CD14-positive monocyte (primary cell): ENCODE data around the gene SMAD6. TPM values are rescaled to one million over a fixed set of nuclear protein-coding genes. Genes with fewer than 3 reads are reported as not detected.

Experiments
- DNase-seq, 3 donors: peaks; one replicate each; pipeline ENCODE4 v3.0.0-alpha.2; 2011 to 2022
- H2AFZ ChIP-seq: 2 replicates; pipeline ENCODE4 v1.6.0; 2012; ENCODE audit warnings: mild to moderate bottlenecking, low read depth, low read length, inconsistent platforms; ENCODE audit not compliant: insufficient read depth, poor library complexity, severe bottlenecking
- H3K27ac ChIP-seq, 2 donors: 1 replicate in 1 of 2; 2 replicates in 1 of 2; pipeline ENCODE4 v1.5.1; 2012 to 2013; ENCODE audit warnings: low read length in 2 of 2, control low read depth in 1 of 2, inconsistent platforms in 1 of 2, low read depth in 1 of 2, mild to moderate bottlenecking in 1 of 2
- H3K27me3 ChIP-seq, 2 donors: one replicate each; pipeline versions ENCODE4 v1.6.0 to v1.6.1; 2011 to 2013; ENCODE audit warnings: low read length in 2 of 2; ENCODE audit not compliant: control insufficient read depth in 2 of 2, insufficient read depth in 2 of 2
- H3K36me3 ChIP-seq, 2 donors: replicated peaks in 1 of 2; 1 replicate in 1 of 2; 2 replicates in 1 of 2; pipeline versions ENCODE4 v1.5.1 to v1.6.1; 2012 to 2013; ENCODE audit warnings: low read length in 2 of 2, control low read depth in 1 of 2, inconsistent platforms in 1 of 2, mild to moderate bottlenecking in 1 of 2; ENCODE audit not compliant: insufficient read depth in 2 of 2, control insufficient read depth in 1 of 2
- H3K4me1 ChIP-seq, 2 donors: 1 replicate in 1 of 2; 2 replicates in 1 of 2; pipeline versions ENCODE4 v1.5.1 to v1.6.1; 2012 to 2013; ENCODE audit warnings: low read length in 2 of 2, control low read depth in 1 of 2, inconsistent platforms in 1 of 2, mild to moderate bottlenecking in 1 of 2, moderate library complexity in 1 of 2; ENCODE audit not compliant: insufficient read depth in 2 of 2, control insufficient read depth in 1 of 2
- H3K4me2 ChIP-seq: replicated peaks from 2 replicates; pipeline ENCODE3; 2012; ENCODE audit warnings: low read length, moderate library complexity, mild to moderate bottlenecking; ENCODE audit not compliant: poor library complexity, severe bottlenecking; ENCODE audit errors: extremely low read depth
- H3K4me3 ChIP-seq, 3 experiments: fragments of 200-600 bp in 1 of 3; sonication (generic) in 1 of 3; replicated peaks in 1 of 3; 1 replicate in 2 of 3; 2 replicates in 1 of 3; pipeline ENCODE4 v1.5.1; 2011 to 2013; ENCODE audit warnings: low read length in 3 of 3, mild to moderate bottlenecking in 3 of 3, control low read depth in 2 of 3, low read depth in 2 of 3, inconsistent platforms in 1 of 3, moderate library complexity in 1 of 3
- H3K79me2 ChIP-seq: 2 replicates; pipeline ENCODE4 v1.6.0; 2012; ENCODE audit warnings: mild to moderate bottlenecking, control low read depth, inconsistent platforms, low read length, moderate library complexity; ENCODE audit not compliant: insufficient read depth
- H3K9ac ChIP-seq: 2 replicates; pipeline ENCODE4 v1.6.0; 2017; ENCODE audit warnings: low read length, mild to moderate bottlenecking; ENCODE audit not compliant: insufficient read depth, poor library complexity, severe bottlenecking
- H3K9me3 ChIP-seq, 2 donors: replicated peaks in 1 of 2; 1 replicate in 1 of 2; 2 replicates in 1 of 2; pipeline versions ENCODE4 v1.5.1 to v1.6.1; 2012 to 2013; ENCODE audit warnings: low read length in 2 of 2, control low read depth in 1 of 2; ENCODE audit not compliant: control insufficient read depth in 1 of 2, insufficient read depth in 1 of 2
- H4K20me1 ChIP-seq: 2 replicates; pipeline ENCODE4 v1.6.0; 2012; ENCODE audit warnings: mild to moderate bottlenecking, low read length, control low read depth, moderate library complexity; ENCODE audit not compliant: insufficient read depth
- H3K27ac Mint-ChIP-seq, 7 donors: one replicate each; pipeline ENCODE4 v1.8.0; 2020; ENCODE audit warnings: mild to moderate bottlenecking in 7 of 7, mixed read lengths in 7 of 7, moderate library complexity in 6 of 7, inconsistent platforms in 2 of 7
- H3K27me3 Mint-ChIP-seq, 3 donors: one replicate each; pipeline ENCODE4 v1.8.0; 2021 to 2022; ENCODE audit warnings: low read depth in 3 of 3, mild to moderate bottlenecking in 3 of 3, mixed read lengths in 3 of 3, moderate library complexity in 3 of 3, inconsistent platforms in 1 of 3
- H3K36me3 Mint-ChIP-seq, 2 donors: one replicate each; pipeline ENCODE4 v1.8.0; 2020; ENCODE audit warnings: mixed read lengths in 2 of 2, inconsistent platforms in 1 of 2, mild to moderate bottlenecking in 1 of 2
- H3K4me1 Mint-ChIP-seq: one replicate; pipeline ENCODE4 v1.8.0; 2020; ENCODE audit warnings: mild to moderate bottlenecking, mixed read lengths
- H3K4me3 Mint-ChIP-seq, 2 donors: one replicate each; pipeline ENCODE4 v1.8.0; 2020; ENCODE audit warnings: mild to moderate bottlenecking in 2 of 2, mixed read lengths in 2 of 2, moderate library complexity in 1 of 2
- H3K9me3 Mint-ChIP-seq, 7 donors: one replicate each; pipeline ENCODE4 v1.8.0; 2020 to 2022; ENCODE audit warnings: mixed read lengths in 7 of 7, mild to moderate bottlenecking in 6 of 7, moderate library complexity in 6 of 7, inconsistent platforms in 2 of 7
- WGBS: methylation state at CpG from one replicate; pipeline ENCODE4 v1.1.5; 2013; ENCODE audit warnings: missing lambda C conversion rate; ENCODE audit not compliant: insufficient coverage; 5-methylcytosine and 5-hydroxymethylcytosine counted together
- intact Hi-C, 2 donors: fragments of 100-400 bp; cut with micrococcal nuclease; formaldehyde crosslinking; loops; one replicate each; pipeline versions ENCODE4 v1.15.0 to v1.15.1; 2023
- polyA plus RNA-seq, 3 donors: library from polyadenylated mRNA; depleted of rRNA in 1 of 3; unstranded in 2 of 3; stranded (reverse) in 1 of 3; fragments of 300-500 nt in 2 of 3; fragments of >200 nt in 1 of 3; fragmentation: Illumina TruSeq in 2 of 3; gene quantifications; 1 replicate in 2 of 3; 2 replicates in 1 of 3; pipeline ENCODE4 v1.2.3, GENCODE V29; 2012 to 2021
- TF ChIP-seq, protein P1 (sequence below): fragments of 200-600 bp; IDR thresholded peaks from one replicate; pipeline ENCODE4 v1.8.0; 2022; ENCODE audit warnings: antibody characterized with exemption, mild to moderate bottlenecking

SMAD6 gene
- polyA plus RNA-seq, 3 donors = 0.31 TPM; not detected in 2

DNA sequence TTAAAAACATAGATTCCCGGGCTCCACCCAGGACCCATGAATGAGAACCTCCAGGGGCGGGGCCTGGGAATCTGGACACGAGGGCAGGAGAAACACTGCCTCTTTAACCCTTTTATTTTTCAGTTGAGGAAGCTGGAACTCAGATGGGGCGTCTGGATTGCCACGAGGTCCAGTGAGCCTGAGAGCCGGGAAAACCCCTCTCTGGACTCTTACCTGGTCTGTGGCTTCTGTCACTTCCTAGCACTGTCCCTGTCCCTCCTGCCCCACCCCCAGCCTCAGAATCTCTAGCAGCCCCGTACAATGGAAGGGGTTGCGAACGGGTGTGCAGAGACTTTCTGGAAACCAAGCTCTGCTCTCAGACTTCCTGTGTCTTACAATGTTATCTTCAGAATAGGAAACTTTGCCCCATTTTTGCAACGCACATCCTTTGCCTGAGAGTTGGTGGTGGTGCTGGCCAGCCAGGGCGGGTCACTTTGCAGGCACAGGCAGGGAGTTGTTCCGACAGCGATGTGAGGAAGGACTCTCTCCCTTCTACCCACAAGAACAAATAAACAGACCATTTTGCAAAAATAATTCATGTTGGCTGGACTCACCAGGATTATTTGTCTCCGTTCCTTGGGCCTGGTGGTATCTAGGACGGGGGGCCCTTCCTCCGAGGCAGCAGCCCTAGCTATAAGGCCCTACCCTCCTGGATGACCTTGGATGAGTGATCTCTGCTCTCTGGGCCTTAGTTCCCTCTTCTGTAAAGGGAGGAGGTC, 59.1 kb downstream of the SMAD6 start:
- Mint-ChIP-seq H3K27me3 (peaks cover 19 to 54% (median 42%) of the 10 kb centered on the region in 3 donors), H3K4me3 (no peak overlapping the region), H3K9me3 (peaks cover 0 to 7% (median 6%) of the 10 kb centered on the region in 7 donors), H3K36me3 (peaks cover 0 to 4% of the 10 kb centered on the region in 2 donors), H3K4me1 (peaks cover 33% of the 10 kb centered on the region), H3K27ac (peak overlapping the region in 2 of 7 donors; percentile 22 to 25)
- DNase-seq = no peak
- Histone ChIP-seq H3K9ac (no peak overlapping the region), H2AFZ (no peak overlapping the region), H3K36me3 (no peaks in the 10 kb centered on the region), H3K27me3 (peaks cover 0 to 30% of the 10 kb centered on the region in 2 donors), H4K20me1 (no peaks in the 10 kb centered on the region), H3K4me1 (peaks cover 14% of the 10 kb centered on the region in 2 donors), H3K9me3 (peaks cover 0 to 10% of the 10 kb centered on the region in 2 donors), H3K27ac (no peak overlapping the region), H3K79me2 (no peaks in the 10 kb centered on the region), H3K4me2 (no peak overlapping the region), H3K4me3 (no peak overlapping the region)
- 17% methylated on average over 10 of the region's 16 CpGs for WGBS
- TF ChIP-seq, protein P1, sequence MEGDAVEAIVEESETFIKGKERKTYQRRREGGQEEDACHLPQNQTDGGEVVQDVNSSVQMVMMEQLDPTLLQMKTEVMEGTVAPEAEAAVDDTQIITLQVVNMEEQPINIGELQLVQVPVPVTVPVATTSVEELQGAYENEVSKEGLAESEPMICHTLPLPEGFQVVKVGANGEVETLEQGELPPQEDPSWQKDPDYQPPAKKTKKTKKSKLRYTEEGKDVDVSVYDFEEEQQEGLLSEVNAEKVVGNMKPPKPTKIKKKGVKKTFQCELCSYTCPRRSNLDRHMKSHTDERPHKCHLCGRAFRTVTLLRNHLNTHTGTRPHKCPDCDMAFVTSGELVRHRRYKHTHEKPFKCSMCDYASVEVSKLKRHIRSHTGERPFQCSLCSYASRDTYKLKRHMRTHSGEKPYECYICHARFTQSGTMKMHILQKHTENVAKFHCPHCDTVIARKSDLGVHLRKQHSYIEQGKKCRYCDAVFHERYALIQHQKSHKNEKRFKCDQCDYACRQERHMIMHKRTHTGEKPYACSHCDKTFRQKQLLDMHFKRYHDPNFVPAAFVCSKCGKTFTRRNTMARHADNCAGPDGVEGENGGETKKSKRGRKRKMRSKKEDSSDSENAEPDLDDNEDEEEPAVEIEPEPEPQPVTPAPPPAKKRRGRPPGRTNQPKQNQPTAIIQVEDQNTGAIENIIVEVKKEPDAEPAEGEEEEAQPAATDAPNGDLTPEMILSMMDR = no peak
- intact Hi-C loops = no loop called here

- intact Hi-C loops = no loop called here
These were observed 59.9 kb downstream of the SMAD6 start for GRCh38 chr15:66761726-66762595.

More at GRCh38 chr15:66761726-66762595, 59.9 kb downstream of the SMAD6 start:
- Histone ChIP-seq H3K4me2 (no peak overlapping the region), H2AFZ (no peak overlapping the region), H3K4me1 (peaks cover 15% of the 10 kb centered on the region in 2 donors), H4K20me1 (no peaks in the 10 kb centered on the region), H3K79me2 (no peaks in the 10 kb centered on the region), H3K4me3 (no peak overlapping the region), H3K36me3 (no peaks in the 10 kb centered on the region), H3K9ac (no peak overlapping the region), H3K9me3 (peaks cover 0 to 2% of the 10 kb centered on the region in 2 donors), H3K27ac (no peak overlapping the region), H3K27me3 (peaks cover 0 to 30% of the 10 kb centered on the region in 2 donors)
- Mint-ChIP-seq H3K27me3 (peaks cover 21 to 60% (median 44%) of the 10 kb centered on the region in 3 donors), H3K27ac (no peak overlapping the region), H3K36me3 (peaks cover 0 to 4% of the 10 kb centered on the region in 2 donors), H3K9me3 (peaks cover 0 to 6% (median 0%) of the 10 kb centered on the region in 7 donors), H3K4me1 (peaks cover 37% of the 10 kb centered on the region), H3K4me3 (no peak overlapping the region)
- WGBS = 75% methylated on average over 2 of the region's 17 CpGs
- DNase-seq = no peak
- TF ChIP-seq, protein P1 = no peak
